Colonic mucosa (tissue), 4 donors: ENCODE results near the gene NEU2. TPM values are rescaled to one million over a fixed set of nuclear protein-coding genes. Genes with fewer than 3 reads are reported as not detected.

ENCODE experiments used
- DNase-seq: peaks from one replicate; pipeline ENCODE4 v3.0.0-alpha.2; 2020
- H3K27ac ChIP-seq: fragments of 200-600 bp; one replicate; pipeline ENCODE4 v1.8.0; 2021
- H3K27me3 ChIP-seq: fragments of 200-600 bp; one replicate; pipeline ENCODE4 v1.8.0; 2021
- H3K36me3 ChIP-seq: fragments of 200-600 bp; one replicate; pipeline ENCODE4 v1.8.0; 2021
- H3K4me1 ChIP-seq: fragments of 200-600 bp; one replicate; pipeline ENCODE4 v1.8.0; 2021; ENCODE audit warnings: mild to moderate bottlenecking
- H3K4me3 ChIP-seq: fragments of 200-600 bp; one replicate; pipeline ENCODE4 v1.8.0; 2021
- H3K9ac ChIP-seq, 2 donors: one replicate each; pipeline ENCODE4 v1.7.0; 2013; ENCODE audit warnings: control low read depth in 2 of 2, low read depth in 2 of 2, low read length in 2 of 2
- H3K9me3 ChIP-seq: fragments of 200-600 bp; one replicate; pipeline ENCODE4 v1.8.0; 2021
- intact Hi-C: fragments of 100-400 bp; cut with DNase I; formaldehyde crosslinking; loops from one replicate; pipeline ENCODE4 v1.14.1; 2022
- total RNA-seq, 2 donors: library from RNA; stranded (reverse); fragmentation: NEBNext Ultra II Directional in 1 of 2; extraction: Animal tissue kit (Norgen Biotek cat#: 25700) in 1 of 2; gene quantifications; one replicate each; pipeline ENCODE4 v1.2.1, GENCODE V29; 2021
- TF ChIP-seq, protein P1 (sequence below): fragments of 200-600 bp; IDR thresholded peaks from one replicate; pipeline ENCODE4 v1.8.0; 2022; ENCODE audit warnings: antibody characterized with exemption, mild to moderate bottlenecking
- donor health status: healthy.
- donor health status: DM: no; HTN: no; CAD: no.
- donor health status: DM: no; HTN: no; CAD: no.

The NEU2 gene
- total RNA-seq, 2 donors from 2014 or later, result not detected

DNA sequence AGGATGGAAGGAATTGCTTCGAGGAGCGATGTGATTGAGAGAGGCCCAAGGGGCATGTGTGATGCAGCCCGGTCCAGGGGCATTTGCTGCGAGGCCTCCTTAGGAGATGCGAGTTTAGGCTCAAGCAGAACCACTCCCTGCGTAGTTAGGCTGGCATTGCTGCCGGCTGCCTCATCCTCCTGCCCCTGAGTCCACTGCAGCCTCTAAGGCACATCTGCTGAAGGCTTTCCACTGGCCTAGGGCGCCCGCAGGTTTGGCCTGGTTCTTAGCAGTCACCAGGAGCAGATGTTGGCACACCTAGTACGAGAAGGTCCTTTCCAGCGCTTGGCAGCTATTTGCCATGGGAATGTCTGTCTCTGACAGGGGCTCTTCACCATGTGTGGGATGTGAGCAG, 48.4 kb downstream of the NEU2 start:
- Histone ChIP-seq H3K36me3 (no peaks in the 10 kb centered on the region), H3K9ac (peak overlapping the region in 1 of 2 donors; percentile 3), H3K9me3 (no peaks in the 10 kb centered on the region), H3K27me3 (no peaks in the 10 kb centered on the region), H3K4me1 (no peaks in the 10 kb centered on the region), H3K27ac (peak overlapping the region; percentile 54), H3K4me3 (no peak overlapping the region)
- DNase-seq, result no peak
- TF ChIP-seq, protein P1, sequence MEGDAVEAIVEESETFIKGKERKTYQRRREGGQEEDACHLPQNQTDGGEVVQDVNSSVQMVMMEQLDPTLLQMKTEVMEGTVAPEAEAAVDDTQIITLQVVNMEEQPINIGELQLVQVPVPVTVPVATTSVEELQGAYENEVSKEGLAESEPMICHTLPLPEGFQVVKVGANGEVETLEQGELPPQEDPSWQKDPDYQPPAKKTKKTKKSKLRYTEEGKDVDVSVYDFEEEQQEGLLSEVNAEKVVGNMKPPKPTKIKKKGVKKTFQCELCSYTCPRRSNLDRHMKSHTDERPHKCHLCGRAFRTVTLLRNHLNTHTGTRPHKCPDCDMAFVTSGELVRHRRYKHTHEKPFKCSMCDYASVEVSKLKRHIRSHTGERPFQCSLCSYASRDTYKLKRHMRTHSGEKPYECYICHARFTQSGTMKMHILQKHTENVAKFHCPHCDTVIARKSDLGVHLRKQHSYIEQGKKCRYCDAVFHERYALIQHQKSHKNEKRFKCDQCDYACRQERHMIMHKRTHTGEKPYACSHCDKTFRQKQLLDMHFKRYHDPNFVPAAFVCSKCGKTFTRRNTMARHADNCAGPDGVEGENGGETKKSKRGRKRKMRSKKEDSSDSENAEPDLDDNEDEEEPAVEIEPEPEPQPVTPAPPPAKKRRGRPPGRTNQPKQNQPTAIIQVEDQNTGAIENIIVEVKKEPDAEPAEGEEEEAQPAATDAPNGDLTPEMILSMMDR, result no peak
- intact Hi-C loops, result no loop called here

DNA sequence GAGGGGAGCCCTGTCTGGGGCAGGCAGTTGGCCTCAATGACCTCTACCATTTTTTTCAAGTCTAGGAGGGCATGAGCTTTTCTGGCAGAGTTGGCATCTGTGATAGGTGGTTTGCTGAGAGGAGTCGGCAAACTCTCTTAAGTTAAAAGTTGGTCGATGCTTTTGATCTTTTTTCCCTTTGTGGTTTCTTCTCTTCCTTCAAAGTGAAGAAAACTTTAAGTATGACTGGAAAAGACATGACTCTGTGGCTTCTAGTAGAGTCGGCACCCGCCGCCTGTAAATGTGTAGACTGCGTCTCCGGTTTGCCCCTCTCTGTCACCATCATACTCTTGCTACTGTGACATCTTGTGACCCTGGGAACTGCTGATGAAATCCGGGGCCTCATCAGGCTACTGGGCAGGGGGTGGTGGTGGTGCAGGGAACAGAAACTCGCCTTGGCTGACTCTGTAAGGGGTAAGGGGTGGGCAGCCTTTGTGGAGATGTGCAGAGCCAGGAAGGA, 48.8 kb downstream of the NEU2 start:
- no peaks in the 10 kb centered on the region for H3K4me1 ChIP-seq
- H3K9ac ChIP-seq, result peak overlapping the region; percentile 3 to 35
- intact Hi-C loops, result no loop called here
- no peak overlapping the region for H3K4me3 ChIP-seq
- peak overlapping the region; percentile 54 for H3K27ac ChIP-seq
- no peak for DNase-seq
- TF ChIP-seq, protein P1, result no peak
- no peaks in the 10 kb centered on the region for H3K27me3 ChIP-seq
- H3K9me3 ChIP-seq, result no peaks in the 10 kb centered on the region
- H3K36me3 ChIP-seq, result no peaks in the 10 kb centered on the region

DNA sequence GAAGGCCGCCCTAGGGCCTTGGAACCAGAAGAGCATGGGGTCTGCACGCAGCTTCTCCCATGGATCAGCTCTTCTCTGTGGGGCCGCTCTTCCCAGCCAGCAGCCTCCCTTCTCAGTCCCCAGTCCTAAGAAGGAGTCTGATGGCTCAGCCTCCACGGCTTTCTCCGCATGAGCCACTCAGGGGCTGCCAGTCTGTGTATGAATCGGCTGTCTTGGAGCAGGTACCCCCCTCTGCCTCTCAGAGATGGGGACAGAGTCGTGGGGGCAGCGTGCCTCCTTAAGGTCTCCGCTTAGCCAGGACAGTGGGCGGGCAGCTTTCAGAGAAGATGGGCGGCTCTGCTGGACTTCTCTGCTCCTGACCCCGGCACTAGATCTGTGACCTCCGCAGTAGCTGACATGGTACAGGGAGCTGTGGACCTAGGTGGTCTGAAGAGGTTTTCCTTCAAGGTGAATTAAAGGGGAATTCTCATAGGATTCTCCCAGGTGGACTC, 49.3 kb downstream of the NEU2 start:
- H3K9ac ChIP-seq, result peak overlapping the region in 1 of 2 donors; percentile 35
- H3K27ac ChIP-seq, result peak overlapping the region; percentile 54
- intact Hi-C loops, result no loop called here
- H3K9me3 ChIP-seq, result no peaks in the 10 kb centered on the region
- no peak overlapping the region for H3K4me3 ChIP-seq
- no peaks in the 10 kb centered on the region for H3K27me3 ChIP-seq
- no peaks in the 10 kb centered on the region for H3K36me3 ChIP-seq
- H3K4me1 ChIP-seq, result no peaks in the 10 kb centered on the region
- no peak for DNase-seq
- TF ChIP-seq, protein P1, result no peak

DNA sequence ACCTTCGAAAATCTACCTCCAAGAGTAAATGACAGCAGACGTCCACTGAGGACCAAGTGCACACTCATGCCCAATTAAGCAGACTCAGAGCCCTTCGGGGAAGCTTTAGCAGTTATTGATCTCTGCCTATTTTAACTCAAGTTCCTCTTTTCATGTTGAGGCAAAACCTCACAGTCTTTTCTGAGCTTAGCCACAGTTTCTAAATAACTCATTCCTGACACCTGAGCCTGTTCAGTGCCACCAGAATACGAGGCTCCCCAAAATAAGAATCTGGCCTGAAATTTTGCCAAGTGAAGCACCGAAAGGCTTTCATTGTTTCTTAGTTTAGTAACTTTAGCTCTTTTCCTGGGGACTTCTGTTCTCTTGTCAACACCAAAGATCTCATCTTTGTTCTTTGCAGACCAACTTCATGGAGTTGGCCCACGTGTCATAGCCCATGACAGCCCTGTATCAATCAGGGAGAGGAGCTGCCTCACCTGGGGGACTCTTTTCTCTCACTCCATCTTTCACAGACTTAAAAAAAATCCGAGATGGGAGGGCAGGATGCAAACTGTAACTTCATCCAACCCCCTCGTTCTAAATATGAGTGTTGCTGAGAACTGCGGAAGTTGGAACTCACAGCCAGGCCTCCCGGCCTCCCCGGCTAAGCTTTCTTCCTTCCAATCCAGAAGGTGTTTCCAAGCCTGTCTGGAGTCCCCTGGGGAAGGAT, 49.9 kb downstream of the NEU2 start:
- Histone ChIP-seq H3K27ac (peak overlapping the region; percentile 54), H3K9me3 (no peaks in the 10 kb centered on the region), H3K27me3 (no peaks in the 10 kb centered on the region), H3K4me1 (no peaks in the 10 kb centered on the region), H3K4me3 (no peak overlapping the region), H3K36me3 (no peaks in the 10 kb centered on the region), H3K9ac (no peak overlapping the region)
- no peak for DNase-seq
- intact Hi-C loops, result no loop called here
- TF ChIP-seq, protein P1, result no peak

DNA sequence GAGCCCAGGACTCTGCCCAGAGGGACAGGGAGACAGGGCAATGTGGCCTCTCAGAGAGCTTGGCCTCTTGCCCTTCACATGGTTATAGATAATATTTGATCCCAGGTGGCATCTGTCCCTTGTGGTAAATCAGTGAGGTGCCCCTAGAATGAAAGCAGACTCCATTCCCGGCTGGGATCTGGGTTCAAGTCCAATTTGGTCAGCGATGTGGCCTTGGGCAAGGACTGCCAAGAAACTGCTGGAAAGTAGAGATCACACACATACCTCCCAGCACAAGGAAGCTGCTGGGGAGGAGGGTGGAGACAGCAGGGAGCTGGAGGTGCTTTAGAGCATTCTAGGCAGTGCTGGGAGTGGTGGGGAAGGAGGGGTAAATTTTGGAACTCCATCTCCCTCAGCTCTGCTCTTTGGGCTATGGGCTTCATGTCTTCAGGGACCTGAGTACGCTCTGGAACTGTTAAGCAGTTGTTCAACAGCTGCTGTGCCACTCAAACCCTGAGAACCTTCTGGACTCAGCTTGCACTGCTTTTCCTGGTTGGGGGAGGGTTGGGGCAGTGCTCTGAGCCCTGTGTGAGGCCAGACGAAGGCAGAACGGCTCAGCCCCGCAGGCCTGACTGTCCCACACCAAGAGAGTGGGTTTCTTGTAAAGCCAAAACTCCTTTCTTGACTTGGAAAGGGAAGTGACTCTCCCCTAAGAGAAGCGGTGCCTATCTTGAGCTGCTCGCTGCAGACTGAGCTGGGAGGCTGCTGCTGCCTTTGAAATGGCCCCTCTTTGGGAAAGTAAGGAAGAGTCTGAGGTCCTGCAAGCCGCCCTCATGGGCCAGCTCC, 50.7 kb downstream of the NEU2 start:
- H3K4me1 ChIP-seq, result no peaks in the 10 kb centered on the region
- intact Hi-C loops, result no loop called here
- peak overlapping the region; percentile 54 for H3K27ac ChIP-seq
- DNase-seq, result no peak
- H3K9ac ChIP-seq, result peak overlapping the region; percentile 3 to 54
- H3K36me3 ChIP-seq, result no peaks in the 10 kb centered on the region
- TF ChIP-seq, protein P1, result no peak
- no peak overlapping the region for H3K4me3 ChIP-seq
- H3K9me3 ChIP-seq, result no peaks in the 10 kb centered on the region
- H3K27me3 ChIP-seq, result no peaks in the 10 kb centered on the region
